HepG2 (cell line): Measurements from ENCODE around the gene CHKA. TPM values are rescaled to one million over a fixed set of nuclear protein-coding genes. Genes with fewer than 3 reads are reported as not detected.

Source experiments
- AGO2 ChIP-seq: fragments of 200-400 bp; formaldehyde crosslinking; optimal IDR thresholded peaks from 2 replicates; pipeline ENCODE3; 2017; ENCODE audit warnings: mild to moderate bottlenecking, low read depth, low read length, moderate library complexity
- ARID3A ChIP-seq: IDR thresholded peaks from 2 replicates; pipeline ENCODE4 v1.6.1; 2012; ENCODE audit warnings: low read depth, low read length, improper control_type of control experiment
- ATF3 ChIP-seq: sonication (generic); formaldehyde crosslinking; IDR thresholded peaks from 2 replicates; pipeline ENCODE4 v1.4.0; 2020; ENCODE audit warnings: missing genetic modification reagents
- BCL6 ChIP-seq: IDR thresholded peaks from 2 replicates; pipeline ENCODE4 v1.6.1; 2016; ENCODE audit warnings: missing genetic modification reagents, missing compliant biosample characterization
- CREB1 ChIP-seq, 2 experiments: fragments of 450-650 bp in 1 of 2; IDR thresholded peaks; 2 replicates each; pipeline ENCODE4 v1.6.1; 2016 to 2017; ENCODE audit warnings: control low read depth in 1 of 2, mild to moderate bottlenecking in 1 of 2, missing compliant biosample characterization in 1 of 2, missing genetic modification characterization in 1 of 2
- FOXA3 ChIP-seq: IDR thresholded peaks from 2 replicates; pipeline ENCODE4 v1.6.1; 2016; ENCODE audit warnings: missing genetic modification reagents, missing compliant biosample characterization
- FOXJ3 ChIP-seq: sonication (generic); formaldehyde crosslinking; IDR thresholded peaks from 2 replicates; pipeline ENCODE4 v1.4.0; 2020; ENCODE audit warnings: missing genetic modification reagents, mild to moderate bottlenecking, borderline replicate concordance
- HINFP ChIP-seq: sonication (generic); formaldehyde crosslinking; IDR thresholded peaks from 2 replicates; pipeline ENCODE4 v1.4.0; 2020; ENCODE audit warnings: low read depth, mild to moderate bottlenecking, missing genetic modification reagents
- HNRNPH1 ChIP-seq: fragments of 200-400 bp; formaldehyde crosslinking; optimal IDR thresholded peaks from 2 replicates; pipeline ENCODE3; 2017; ENCODE audit warnings: mild to moderate bottlenecking, low read depth, low read length
- MEF2D ChIP-seq: sonication (generic); formaldehyde crosslinking; IDR thresholded peaks from 2 replicates; pipeline ENCODE4 v1.5.1; 2020; ENCODE audit warnings: mild to moderate bottlenecking, missing genetic modification reagents
- PBX3 ChIP-seq: sonication (generic); formaldehyde crosslinking; IDR thresholded peaks from 2 replicates; pipeline ENCODE4 v1.8.1; 2023; ENCODE audit warnings: missing genetic modification reagents, inconsistent platforms, borderline replicate concordance
- RNF2 ChIP-seq: fragments of 450-650 bp; conservative IDR thresholded peaks from 2 replicates; pipeline ENCODE4 v1.6.1; 2016; ENCODE audit warnings: low read depth
- SRSF4 ChIP-seq: fragments of 200-400 bp; formaldehyde crosslinking; IDR thresholded peaks from one replicate; pipeline ENCODE4 v1.6.1; 2018; ENCODE audit warnings: mild to moderate bottlenecking, low read depth, low read length, moderate library complexity; ENCODE audit not compliant: poor library complexity, severe bottlenecking
- TBL1XR1 ChIP-seq: fragments of 150-350 bp; IDR thresholded peaks from 2 replicates; pipeline ENCODE4 v1.6.1; 2014; ENCODE audit warnings: borderline replicate concordance, low read length; ENCODE audit not compliant: partially characterized antibody
- ZBTB42 ChIP-seq: sonication (generic); formaldehyde crosslinking; IDR thresholded peaks from 2 replicates; pipeline ENCODE4 v1.5.0; 2020; ENCODE audit warnings: mild to moderate bottlenecking, missing genetic modification reagents
- ZFP90 ChIP-seq: sonication (generic); formaldehyde crosslinking; IDR thresholded peaks from 2 replicates; pipeline ENCODE4 v1.8.0; 2022; ENCODE audit warnings: missing genetic modification reagents, mild to moderate bottlenecking, inconsistent platforms, borderline replicate concordance
- ZNF12 ChIP-seq: sonication (generic); formaldehyde crosslinking; IDR thresholded peaks from 2 replicates; pipeline ENCODE4 v1.5.0; 2020; ENCODE audit warnings: missing genetic modification reagents
- ZNF317 ChIP-seq: sonication (generic); formaldehyde crosslinking; IDR thresholded peaks from 2 replicates; pipeline ENCODE4 v1.5.0; 2020; ENCODE audit warnings: mild to moderate bottlenecking, missing genetic modification reagents
- ZNF335 ChIP-seq: sonication (generic); formaldehyde crosslinking; IDR thresholded peaks from 2 replicates; pipeline ENCODE4 v1.4.0; 2020; ENCODE audit warnings: missing genetic modification reagents
- ZNF33B ChIP-seq: sonication (generic); formaldehyde crosslinking; IDR thresholded peaks from 2 replicates; pipeline ENCODE4 v1.5.1; 2020; ENCODE audit warnings: mild to moderate bottlenecking, missing genetic modification reagents
- ZNF44 ChIP-seq: sonication (generic); formaldehyde crosslinking; IDR thresholded peaks from 2 replicates; pipeline ENCODE4 v1.5.1; 2020; ENCODE audit warnings: mild to moderate bottlenecking, missing genetic modification reagents
- ZNF510 ChIP-seq: sonication (generic); formaldehyde crosslinking; IDR thresholded peaks from 2 replicates; pipeline ENCODE4 v1.4.0; 2020; ENCODE audit warnings: low read depth, mild to moderate bottlenecking, missing genetic modification reagents
- ZNF75D ChIP-seq: sonication (generic); formaldehyde crosslinking; IDR thresholded peaks from 2 replicates; pipeline ENCODE4 v1.8.1; 2023; ENCODE audit warnings: missing genetic modification reagents, mild to moderate bottlenecking, borderline replicate concordance
- polyA plus RNA-seq, 8 experiments: library from polyadenylated mRNA; depleted of rRNA in 3 of 8; stranded (reverse) in 7 of 8; unstranded in 1 of 8; fragments of >200 nt; fragmentation: Illumina TruSeq in 4 of 8; extraction: Trizol in 4 of 8; gene quantifications; 2 replicates each; pipeline versions ENCODE4 v1.2.1 to v1.2.3, GENCODE V29; 2011 to 2016; ENCODE audit warnings: low read depth in 4 of 8, missing spikeins in 1 of 8, mixed read lengths in 1 of 8; ENCODE audit not compliant: insufficient read depth in 1 of 8
- total RNA-seq, 5 experiments: library from RNA; depleted of rRNA; stranded (reverse); fragments of >200 nt; fragmentation: Illumina TruSeq; extraction: Trizol; gene quantifications; 2 replicates each; pipeline ENCODE4 v1.2.3, GENCODE V29; 2016; ENCODE audit warnings: low read depth in 1 of 5

CHKA gene
- total and polyA plus RNA-seq, 2 of the 13 experiments (the other 11 are each of a cell fraction or from before 2014, with no cell fraction given): 71.6 to 92.7 TPM

GRCh38 chr11:68099474-68100405 lies 21.4 kb downstream of the CHKA start (continued):
- 0 out of 2 replicates have a peak, but pooled peaks have one; percentile 71 for TF ChIP-seq ZFP90 (CRISPR knock-in tag)
- peak; percentile 95 for TF ChIP-seq FOXJ3
- no peak for TF ChIP-seq ZBTB42 (CRISPR knock-in tag)
- 0 out of 2 replicates have a peak, but pooled peaks have one; percentile 55 for TF ChIP-seq HINFP (CRISPR knock-in tag)
- peak; percentile 97 for TF ChIP-seq BCL6 (CRISPR knock-in tag)
- TF ChIP-seq AGO2: no peak
- peak; percentile 82 for TF ChIP-seq MEF2D (CRISPR knock-in tag)
- no peak for TF ChIP-seq ZNF44
- TF ChIP-seq ATF3 (CRISPR knock-in tag): peak; percentile 13; the same call in 1 of the 2 replicates
- TF ChIP-seq ZNF75D: no peak
- 0 out of 2 replicates have a peak, but pooled peaks have one; percentile 52 for TF ChIP-seq ZNF335
- no peak for TF ChIP-seq ZNF510
- no peak for TF ChIP-seq CREB1 (IDR thresholded peaks at IDR 0.05)
- peak; percentile 83 for TF ChIP-seq CREB1 (CRISPR knock-in tag; IDR thresholded peaks at IDR 0.05)
- TF ChIP-seq RNF2: no peak
- no peak for TF ChIP-seq SRSF4
- TF ChIP-seq ZNF12 (CRISPR knock-in tag): peak; percentile 78
- peak; percentile 86 for TF ChIP-seq FOXA3 (CRISPR knock-in tag)
- peak; percentile 57; the same call in 1 of the 2 replicates for TF ChIP-seq ZNF33B (CRISPR knock-in tag)
- no peak for TF ChIP-seq ZNF317
- no peak for TF ChIP-seq PBX3
- no peak for TF ChIP-seq HNRNPH1
- peak; percentile 84 for TF ChIP-seq TBL1XR1
- TF ChIP-seq ARID3A: peak; percentile 41; the same call in 1 of the 2 replicates
